Stomach (tissue), 9 donors: ENCODE measurements around the gene CHAF1B. TPM values are rescaled to one million over a fixed set of nuclear protein-coding genes. Genes with fewer than 3 reads are reported as not detected.

Source experiments
- DNase-seq, 2 donors: peaks; one replicate each; pipeline versions ENCODE4 v3.0.0 to v3.0.0-alpha.2; 2013 to 2019
- H3K27ac ChIP-seq, 5 donors: fragments of 200-600 bp in 4 of 5; sonication (generic) in 4 of 5; one replicate each; pipeline ENCODE4 v1.5.1; 2013 to 2019; ENCODE audit warnings: mild to moderate bottlenecking in 1 of 5, moderate library complexity in 1 of 5
- H3K27me3 ChIP-seq, 3 donors: fragments of 200-600 bp; sonication (generic); one replicate each; pipeline ENCODE4 v1.5.1; 2017 to 2019; ENCODE audit warnings: mixed run types in 1 of 3
- H3K36me3 ChIP-seq, 4 donors: fragments of 200-600 bp; sonication (generic); 1 replicate in 3 of 4; 2 replicates in 1 of 4; pipeline ENCODE4 v1.5.1; 2016 to 2019
- H3K4me1 ChIP-seq, 4 donors: fragments of 200-600 bp; sonication (generic); one replicate each; pipeline ENCODE4 v1.5.1; 2016 to 2019
- H3K4me3 ChIP-seq, 4 donors: fragments of 200-600 bp; sonication (generic) in 3 of 4; one replicate each; pipeline ENCODE4 v1.5.1; 2016 to 2019; ENCODE audit warnings: mild to moderate bottlenecking in 1 of 4
- H3K9me3 ChIP-seq, 4 donors: fragments of 200-600 bp; sonication (generic); one replicate each; pipeline ENCODE4 v1.5.1; 2016 to 2019
- EP300 ChIP-seq: sonication (generic); formaldehyde crosslinking; IDR thresholded peaks from one replicate; pipeline ENCODE4 v1.6.1; 2017; ENCODE audit warnings: antibody characterized with exemption
- POLR2A ChIP-seq, 4 donors: fragments of 450-650 bp; IDR thresholded peaks; one replicate each; pipeline ENCODE4 v1.6.1; 2016; ENCODE audit warnings: antibody characterized with exemption in 4 of 4, control low read depth in 2 of 4, mild to moderate bottlenecking in 1 of 4, moderate library complexity in 1 of 4
- POLR2AphosphoS5 ChIP-seq, 3 donors: sonication (generic); formaldehyde crosslinking; IDR thresholded peaks; one replicate each; pipeline ENCODE4 v1.6.1; 2016; ENCODE audit warnings: antibody characterized with exemption in 3 of 3
- WGBS, 5 donors: extraction: QIAGEN DNeasy Blood & Tissue Kit in 3 of 5; methylation state at CpG; one replicate each; pipeline versions ENCODE4 v1.1.5 to v1.1.7; 2013 to 2018; 5-methylcytosine and 5-hydroxymethylcytosine counted together
- intact Hi-C: fragments of 100-400 bp; cut with DNase I; formaldehyde crosslinking; loops from one replicate; pipeline ENCODE4 v1.15.1; 2023; ENCODE audit warnings: low total_unique reads
- polyA plus RNA-seq, 3 donors: library from polyadenylated mRNA; stranded (reverse); fragments of 200-250 nt; gene quantifications; one replicate each; pipeline ENCODE4 v1.2.3, GENCODE V29; 2013
- total RNA-seq, 5 donors: library from RNA; depleted of rRNA; stranded (reverse); fragments of >200 nt; gene quantifications; one replicate each; pipeline versions ENCODE4 v1.1.0 to v1.2.3, GENCODE V29; 2014 to 2016
- TF ChIP-seq, protein P1 (sequence below), 7 experiments: fragments of 450-650 bp in 4 of 7; fragments of 200-600 bp in 3 of 7; sonication (generic) in 3 of 7; IDR thresholded peaks; one replicate each; pipeline ENCODE4 v1.5.1; 2016 to 2019; ENCODE audit warnings: antibody characterized with exemption in 7 of 7, control low read depth in 2 of 7, mild to moderate bottlenecking in 1 of 7
- donor health status: healthy with polysubstance abuse.
- donor health status: Bipolar disorder and iron deficiency.
- donor health status: healthy.

CHAF1B gene
- total and polyA plus RNA-seq, 8 donors, result 0.29 to 15.2 (median 1.4) TPM

DNA sequence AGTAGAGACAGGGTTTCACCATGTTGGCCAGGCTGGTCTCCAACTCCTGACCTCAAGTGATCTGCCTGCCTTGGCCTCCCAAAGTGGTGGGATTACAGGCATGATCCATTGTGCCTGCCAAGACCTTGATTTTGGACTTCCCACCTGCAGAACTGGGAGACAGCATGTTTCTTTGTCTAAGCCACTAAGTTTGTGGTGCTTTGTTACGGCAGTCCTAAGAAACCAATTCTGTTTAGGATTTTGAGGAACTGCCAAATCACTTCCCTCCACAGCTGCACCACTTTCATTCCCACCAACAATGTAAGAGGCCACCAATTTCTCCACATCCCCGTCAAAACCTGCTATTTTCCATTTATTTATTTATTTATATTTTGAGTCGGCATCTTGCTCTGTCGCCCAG is 46.1 kb downstream of the CHAF1B start:
- no peaks in the 10 kb centered on the region for H3K27me3 ChIP-seq
- H3K4me3 ChIP-seq, result no peak overlapping the region
- WGBS, 5 donors, result 65 to 87% (median 82%) methylated on average over 4 of the region's 4 CpGs
- H3K36me3 ChIP-seq, result no peaks in the 10 kb centered on the region
- intact Hi-C loops, result no loop called here
- H3K4me1 ChIP-seq, result peaks cover 13 to 32% (median 19%) of the 10 kb centered on the region in 4 donors
- TF ChIP-seq POLR2AphosphoS5 (IDR thresholded peaks at IDR 0.05) (no peak), POLR2A (IDR thresholded peaks at IDR 0.05) (no peak), EP300 (no peak)
- TF ChIP-seq, protein P1, sequence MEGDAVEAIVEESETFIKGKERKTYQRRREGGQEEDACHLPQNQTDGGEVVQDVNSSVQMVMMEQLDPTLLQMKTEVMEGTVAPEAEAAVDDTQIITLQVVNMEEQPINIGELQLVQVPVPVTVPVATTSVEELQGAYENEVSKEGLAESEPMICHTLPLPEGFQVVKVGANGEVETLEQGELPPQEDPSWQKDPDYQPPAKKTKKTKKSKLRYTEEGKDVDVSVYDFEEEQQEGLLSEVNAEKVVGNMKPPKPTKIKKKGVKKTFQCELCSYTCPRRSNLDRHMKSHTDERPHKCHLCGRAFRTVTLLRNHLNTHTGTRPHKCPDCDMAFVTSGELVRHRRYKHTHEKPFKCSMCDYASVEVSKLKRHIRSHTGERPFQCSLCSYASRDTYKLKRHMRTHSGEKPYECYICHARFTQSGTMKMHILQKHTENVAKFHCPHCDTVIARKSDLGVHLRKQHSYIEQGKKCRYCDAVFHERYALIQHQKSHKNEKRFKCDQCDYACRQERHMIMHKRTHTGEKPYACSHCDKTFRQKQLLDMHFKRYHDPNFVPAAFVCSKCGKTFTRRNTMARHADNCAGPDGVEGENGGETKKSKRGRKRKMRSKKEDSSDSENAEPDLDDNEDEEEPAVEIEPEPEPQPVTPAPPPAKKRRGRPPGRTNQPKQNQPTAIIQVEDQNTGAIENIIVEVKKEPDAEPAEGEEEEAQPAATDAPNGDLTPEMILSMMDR (IDR thresholded peaks at IDR 0.05), result no peak
- no peaks in the 10 kb centered on the region for H3K9me3 ChIP-seq
- no peak for DNase-seq
- peak overlapping the region in 3 of 5 donors; percentile 52 to 80 (median 75) for H3K27ac ChIP-seq

DNA sequence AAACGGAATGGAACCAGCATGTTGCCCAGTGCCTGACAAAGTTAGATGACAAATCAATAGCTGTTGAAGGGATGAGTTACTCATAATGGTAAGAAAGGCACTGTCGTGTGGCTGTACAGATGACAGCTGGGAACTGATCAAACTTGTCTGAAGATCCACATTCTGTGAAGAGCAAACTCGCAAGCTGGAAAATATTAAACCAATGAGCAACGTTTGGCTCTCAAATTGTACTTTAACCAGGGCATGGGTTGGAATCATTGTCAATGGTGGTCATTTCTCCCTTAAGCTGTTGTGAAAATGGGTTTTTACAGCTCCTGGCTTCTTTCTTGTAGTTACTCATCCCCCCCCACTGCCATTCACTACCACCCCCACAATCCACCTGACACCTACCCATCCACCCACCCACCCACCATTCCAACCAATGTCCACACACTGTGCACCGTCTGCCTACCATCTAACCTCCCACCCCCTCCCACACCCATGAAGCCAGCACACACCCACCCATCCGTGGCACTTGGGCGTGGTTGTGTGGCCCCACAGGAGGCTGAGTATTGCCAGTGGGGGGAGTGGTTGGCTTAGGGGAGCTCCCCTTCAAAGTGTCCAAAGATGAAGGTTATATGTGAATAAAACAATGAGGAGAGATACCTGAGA is 48.0 kb downstream of the CHAF1B start:
- TF ChIP-seq EP300 (no peak), POLR2AphosphoS5 (IDR thresholded peaks at IDR 0.05) (no peak), POLR2A (IDR thresholded peaks at IDR 0.05) (no peak)
- TF ChIP-seq, protein P1 (IDR thresholded peaks at IDR 0.05), result no peak
- no peak for DNase-seq
- Histone ChIP-seq H3K36me3 (no peaks in the 10 kb centered on the region), H3K27ac (no peak overlapping the region), H3K4me3 (no peak overlapping the region), H3K9me3 (no peaks in the 10 kb centered on the region), H3K4me1 (peaks cover 18 to 39% (median 22%) of the 10 kb centered on the region in 4 donors), H3K27me3 (no peaks in the 10 kb centered on the region)
- intact Hi-C loops, result no loop called here
- 79 to 87% (median 84%) methylated on average over 7 of the region's 7 CpGs for WGBS, 5 donors

DNA sequence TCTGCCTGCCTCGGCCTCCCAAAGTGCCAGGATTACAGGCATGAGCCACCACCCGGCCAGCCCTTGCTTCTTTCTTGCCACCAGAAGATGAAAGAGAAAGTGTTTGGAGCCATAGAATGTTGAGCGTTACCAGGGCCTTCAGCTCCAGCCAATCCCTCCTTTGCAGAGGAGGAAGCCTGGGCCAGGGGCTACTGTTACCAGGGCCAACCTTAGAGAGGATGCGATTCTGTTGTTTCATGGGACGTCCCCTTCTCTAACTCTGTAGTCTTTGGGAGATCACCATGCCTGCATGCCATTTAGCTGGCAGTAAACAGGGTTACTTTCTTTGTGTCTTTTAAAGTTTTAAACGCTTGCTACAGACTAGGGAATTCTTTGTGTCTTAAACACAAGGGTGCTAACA is 49.0 kb downstream of the CHAF1B start:
- TF ChIP-seq POLR2AphosphoS5 (IDR thresholded peaks at IDR 0.05) (no peak), POLR2A (IDR thresholded peaks at IDR 0.05) (no peak), EP300 (no peak)
- TF ChIP-seq, protein P1 (IDR thresholded peaks at IDR 0.05), result no peak
- no peak for DNase-seq
- Histone ChIP-seq H3K36me3 (no peaks in the 10 kb centered on the region), H3K9me3 (no peaks in the 10 kb centered on the region), H3K27me3 (no peaks in the 10 kb centered on the region), H3K27ac (peak overlapping the region in 1 of 5 donors; percentile 14), H3K4me3 (no peak overlapping the region), H3K4me1 (peaks cover 18 to 33% (median 22%) of the 10 kb centered on the region in 4 donors)
- WGBS, 5 donors, result 77 to 89% (median 86%) methylated on average over 6 of the region's 6 CpGs
- intact Hi-C loops, result no loop called here

DNA sequence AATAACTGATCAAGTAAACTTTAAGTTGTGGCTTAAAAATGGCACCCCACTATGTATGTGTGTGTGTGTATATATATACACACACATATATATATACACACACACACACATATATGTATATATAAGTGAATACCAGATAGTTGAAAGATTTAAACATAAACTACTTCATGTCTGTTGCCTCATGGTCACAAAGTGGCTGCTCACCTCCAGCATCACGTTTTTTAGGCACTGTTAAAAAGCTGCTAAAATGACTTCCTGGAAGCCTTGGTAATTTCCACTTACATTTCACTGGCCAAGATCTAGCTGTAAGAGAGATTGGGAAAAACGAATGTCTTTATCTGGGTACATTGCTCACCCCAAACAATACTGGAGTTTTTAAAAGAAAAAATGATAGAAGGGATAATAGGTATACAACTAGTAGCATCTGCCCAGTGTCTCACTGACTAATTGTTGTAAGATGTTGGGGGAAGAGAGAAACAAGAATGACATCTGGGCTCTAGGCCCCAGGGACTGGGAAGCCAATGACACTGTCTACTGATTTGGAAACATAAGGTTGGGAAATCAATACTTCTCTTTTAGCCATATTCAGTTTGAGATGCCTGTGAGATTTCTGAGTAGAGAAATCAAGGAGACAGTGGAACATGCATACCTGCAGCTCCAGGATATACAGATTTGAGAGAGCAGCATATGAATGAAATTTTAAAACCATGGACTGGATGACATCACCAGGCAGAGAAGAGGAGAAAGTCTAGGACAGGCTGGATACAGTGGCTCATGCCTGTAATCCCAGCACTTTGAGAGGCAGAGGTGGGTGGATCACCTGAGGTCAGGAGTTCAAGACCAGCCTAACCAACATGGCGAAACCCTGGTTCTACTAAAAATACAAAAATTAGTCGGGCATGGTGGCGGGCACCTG is 51.9 kb downstream of the CHAF1B start:
- peaks cover 0 to 7% (median 5%) of the 10 kb centered on the region in 4 donors for H3K4me1 ChIP-seq
- no peaks in the 10 kb centered on the region for H3K36me3 ChIP-seq
- no peak overlapping the region for H3K4me3 ChIP-seq
- H3K9me3 ChIP-seq, result no peaks in the 10 kb centered on the region
- 59 to 85% (median 64%) methylated on average over 5 of the region's 5 CpGs for WGBS, 5 donors
- no peak for DNase-seq
- no peaks in the 10 kb centered on the region for H3K27me3 ChIP-seq
- H3K27ac ChIP-seq, result no peak overlapping the region
- intact Hi-C loops, result no loop called here
- no peak for TF ChIP-seq POLR2AphosphoS5 (IDR thresholded peaks at IDR 0.05)
- TF ChIP-seq, protein P1 (IDR thresholded peaks at IDR 0.05), result no peak
- no peak for TF ChIP-seq POLR2A (IDR thresholded peaks at IDR 0.05)
- TF ChIP-seq EP300, result no peak
